Lung (tissue), 12 donors: Measurements from ENCODE around the gene STXBP5. TPM values are rescaled to one million over a fixed set of nuclear protein-coding genes. Genes with fewer than 3 reads are reported as not detected.
"Not testable (repeated sequence)": the region's sequence is repeated elsewhere in the genome, so short reads cannot be mapped to it uniquely, and the experiment has no call there.

Source experiments
- ATAC-seq: fragments of 200-7000 bp; cut with Tn5 transposase; one replicate; pipeline ENCODE4 v1.9.1; 2020; ENCODE audit warnings: moderate number of reproducible peaks; ENCODE audit not compliant: insufficient read depth, low FRiP score
- DNase-seq, 3 donors: peaks; one replicate each; pipeline ENCODE4 v3.0.0-alpha.2; 2013 to 2017
- H3K27ac ChIP-seq, 2 donors: one replicate each; pipeline ENCODE4 v1.5.1; 2013; ENCODE audit warnings: mild to moderate bottlenecking in 2 of 2, moderate library complexity in 2 of 2, control low read depth in 1 of 2, inconsistent platforms in 1 of 2, low read depth in 1 of 2, low read length in 1 of 2
- H3K27me3 ChIP-seq, 3 donors: one replicate each; pipeline ENCODE4 v1.5.1; 2013; ENCODE audit warnings: low read length in 2 of 3; ENCODE audit not compliant: control insufficient read depth in 3 of 3, insufficient read depth in 3 of 3
- H3K36me3 ChIP-seq, 4 donors: one replicate each; pipeline ENCODE4 v1.5.1; 2013; ENCODE audit warnings: low read length in 4 of 4, mild to moderate bottlenecking in 1 of 4, moderate library complexity in 1 of 4; ENCODE audit not compliant: control insufficient read depth in 4 of 4, insufficient read depth in 4 of 4
- H3K4me1 ChIP-seq, 5 donors: one replicate each; pipeline ENCODE4 v1.5.1; 2013; ENCODE audit warnings: low read length in 5 of 5, mild to moderate bottlenecking in 2 of 5, moderate library complexity in 1 of 5; ENCODE audit not compliant: control insufficient read depth in 5 of 5, insufficient read depth in 5 of 5
- H3K4me3 ChIP-seq: one replicate; pipeline ENCODE4 v1.5.1; 2013; ENCODE audit warnings: mild to moderate bottlenecking, control low read depth, moderate library complexity
- H3K9ac ChIP-seq, 2 donors: one replicate each; pipeline ENCODE4 v1.5.1; 2013; ENCODE audit warnings: low read length in 2 of 2, control low read depth in 1 of 2; ENCODE audit not compliant: insufficient read depth in 1 of 2
- H3K9me3 ChIP-seq, 4 donors: one replicate each; pipeline ENCODE4 v1.5.1; 2013; ENCODE audit warnings: low read length in 3 of 4, mild to moderate bottlenecking in 1 of 4, moderate library complexity in 1 of 4; ENCODE audit not compliant: control insufficient read depth in 4 of 4, insufficient read depth in 3 of 4
- WGBS, 2 donors: extraction: QIAGEN DNeasy Blood & Tissue Kit; methylation state at CpG; one replicate each; pipeline ENCODE4 v1.1.7; 2013; 5-methylcytosine and 5-hydroxymethylcytosine counted together
- polyA plus RNA-seq, 2 donors: library from polyadenylated mRNA; stranded (reverse); fragments of 200-250 nt; gene quantifications; one replicate each; pipeline ENCODE4 v1.2.1, GENCODE V29; 2013
- total RNA-seq, 2 donors: library from RNA; depleted of rRNA in 1 of 2; stranded (reverse); fragments of >200 nt in 1 of 2; gene quantifications; one replicate each; pipeline ENCODE4 v1.2.1, GENCODE V29; 2014 to 2021
- TF ChIP-seq, protein P1 (sequence below): IDR thresholded peaks from 2 replicates; pipeline ENCODE4 v1.5.1; 2012; ENCODE audit warnings: mild to moderate bottlenecking; ENCODE audit errors: control extremely low read depth, extremely low read depth
- donor health status: control.
- donor health status: control.
- donor health status: Bipolar disorder and iron deficiency.
- donor health status: healthy.
- donor health status: DM: yes; HTN: yes; CAD: no.

STXBP5 gene
- total and polyA plus RNA-seq, 4 donors = 6.2 to 29.0 (median 12.9) TPM

- Histone ChIP-seq H3K27ac (no peak overlapping the region), H3K4me3 (no peak overlapping the region), H3K9ac (no peak overlapping the region), H3K36me3 (peaks cover 4 to 15% (median 10%) of the 10 kb centered on the region in 4 donors), H3K4me1 (no peaks in the 10 kb centered on the region), H3K27me3 (no peaks in the 10 kb centered on the region), H3K9me3 (peaks cover 0 to 2% (median 0%) of the 10 kb centered on the region in 4 donors)
- no peak for ATAC-seq
- no peak for DNase-seq
- TF ChIP-seq, protein P1, sequence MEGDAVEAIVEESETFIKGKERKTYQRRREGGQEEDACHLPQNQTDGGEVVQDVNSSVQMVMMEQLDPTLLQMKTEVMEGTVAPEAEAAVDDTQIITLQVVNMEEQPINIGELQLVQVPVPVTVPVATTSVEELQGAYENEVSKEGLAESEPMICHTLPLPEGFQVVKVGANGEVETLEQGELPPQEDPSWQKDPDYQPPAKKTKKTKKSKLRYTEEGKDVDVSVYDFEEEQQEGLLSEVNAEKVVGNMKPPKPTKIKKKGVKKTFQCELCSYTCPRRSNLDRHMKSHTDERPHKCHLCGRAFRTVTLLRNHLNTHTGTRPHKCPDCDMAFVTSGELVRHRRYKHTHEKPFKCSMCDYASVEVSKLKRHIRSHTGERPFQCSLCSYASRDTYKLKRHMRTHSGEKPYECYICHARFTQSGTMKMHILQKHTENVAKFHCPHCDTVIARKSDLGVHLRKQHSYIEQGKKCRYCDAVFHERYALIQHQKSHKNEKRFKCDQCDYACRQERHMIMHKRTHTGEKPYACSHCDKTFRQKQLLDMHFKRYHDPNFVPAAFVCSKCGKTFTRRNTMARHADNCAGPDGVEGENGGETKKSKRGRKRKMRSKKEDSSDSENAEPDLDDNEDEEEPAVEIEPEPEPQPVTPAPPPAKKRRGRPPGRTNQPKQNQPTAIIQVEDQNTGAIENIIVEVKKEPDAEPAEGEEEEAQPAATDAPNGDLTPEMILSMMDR = no peak
- WGBS, 2 donors = 97% methylated on average over 5 of the region's 5 CpGs
Measured at GRCh38 chr6:147246853-147247635, 42.8 kb downstream of the STXBP5 start.

- ATAC-seq (no peak), DNase-seq (no peak)
- H3K9me3 ChIP-seq = peaks cover 0 to 2% (median 0%) of the 10 kb centered on the region in 4 donors
- no peak overlapping the region for H3K4me3 ChIP-seq
- no peaks in the 10 kb centered on the region for H3K4me1 ChIP-seq
- no peaks in the 10 kb centered on the region for H3K27me3 ChIP-seq
- H3K9ac ChIP-seq = no peak overlapping the region
- TF ChIP-seq, protein P1 = no peak
- H3K27ac ChIP-seq = no peak overlapping the region
- H3K36me3 ChIP-seq = peaks cover 4 to 15% (median 10%) of the 10 kb centered on the region in 4 donors
- 95 to 100% methylated on average over 1 of the region's 1 CpG for WGBS, 2 donors
Measured at GRCh38 chr6:147248859-147249258, 44.6 kb downstream of the STXBP5 start.

DNA sequence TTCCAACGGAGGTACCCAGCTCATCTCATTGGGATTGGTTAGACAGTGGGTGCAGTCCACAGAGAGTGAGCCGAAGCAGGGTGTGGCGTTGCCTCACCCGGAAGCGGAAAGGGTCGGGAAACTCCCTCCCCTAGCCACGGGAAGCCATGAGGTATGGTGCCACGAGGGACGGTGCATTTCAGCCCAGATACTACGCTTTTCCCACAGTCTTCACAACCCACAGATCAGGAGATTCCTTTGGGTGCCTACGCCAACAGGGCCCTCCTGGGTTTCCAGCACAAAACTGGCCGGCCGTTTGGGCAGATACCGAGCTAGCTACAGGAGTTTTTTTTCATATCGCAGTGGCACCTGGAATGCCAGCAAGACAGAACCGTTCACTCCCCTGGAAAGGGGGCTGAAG is 46.9 kb downstream of the STXBP5 start:
- no peak for ATAC-seq
- WGBS, 2 donors = 98% methylated on average over 16 of the region's 16 CpGs
- H3K36me3 ChIP-seq = peaks cover 4 to 12% (median 9%) of the 10 kb centered on the region in 4 donors
- H3K27me3 ChIP-seq = no peaks in the 10 kb centered on the region
- peaks cover 0 to 2% (median 0%) of the 10 kb centered on the region in 4 donors for H3K9me3 ChIP-seq
- H3K27ac ChIP-seq = no peak overlapping the region
- no peaks in the 10 kb centered on the region for H3K4me1 ChIP-seq
- TF ChIP-seq, protein P1 = no peak
- H3K9ac ChIP-seq = no peak overlapping the region
- no peak for DNase-seq
- H3K4me3 ChIP-seq = no peak overlapping the region

DNA sequence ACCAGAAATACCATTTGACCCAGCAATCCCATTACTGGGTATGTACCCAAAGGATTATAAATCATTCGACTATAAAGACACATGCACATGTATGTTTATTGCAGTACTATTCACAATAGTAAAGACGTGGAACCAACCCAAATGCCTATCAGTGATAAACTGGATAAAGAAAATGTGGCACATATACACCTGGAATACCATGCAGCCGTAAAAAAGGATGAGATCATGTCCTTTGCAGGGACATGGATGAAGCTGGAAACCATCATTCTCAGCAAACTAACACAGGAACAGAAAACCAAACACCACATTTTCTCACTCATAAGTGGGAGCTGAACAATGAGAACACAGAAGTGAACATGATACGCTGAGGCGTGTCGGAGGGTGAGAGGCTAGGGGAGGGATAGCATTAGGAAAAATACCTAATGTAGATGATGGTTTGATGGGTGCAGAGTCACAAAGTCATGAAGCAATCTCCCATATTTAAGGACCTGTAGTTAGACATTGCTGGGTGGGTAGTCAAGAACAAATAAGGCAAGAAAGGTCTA is 50.8 kb downstream of the STXBP5 start:
- H3K36me3 ChIP-seq = peaks cover 4 to 12% (median 6%) of the 10 kb centered on the region in 4 donors
- not testable (repeated sequence) for H3K27me3 ChIP-seq, H3K9ac ChIP-seq, H3K27ac ChIP-seq, H3K4me1 ChIP-seq, DNase-seq, H3K9me3 ChIP-seq, H3K4me3 ChIP-seq, ATAC-seq
- WGBS, 2 donors = 91 to 98% methylated on average over 6 of the region's 6 CpGs
